WERI-Rb-1 (cell line): ENCODE results near the gene RASL10B.

Source experiments
- DNase-seq: peaks from one replicate; pipeline ENCODE4 v3.0.0-alpha.2; 2020
- H3K27ac ChIP-seq: fragments of 250-450 bp; sonication (Bioruptor Pico); 2 replicates; pipeline ENCODE4 v1.5.1; 2020; ENCODE audit warnings: mild to moderate bottlenecking, moderate library complexity
- H3K27me3 ChIP-seq: fragments of 250-450 bp; sonication (Bioruptor Pico); 2 replicates; pipeline ENCODE4 v1.5.1; 2021; ENCODE audit warnings: mild to moderate bottlenecking, low read depth, moderate library complexity; ENCODE audit not compliant: insufficient read depth, severe bottlenecking
- H3K36me3 ChIP-seq: fragments of 250-450 bp; sonication (Bioruptor Pico); 2 replicates; pipeline ENCODE4 v1.5.1; 2020; ENCODE audit warnings: mild to moderate bottlenecking, moderate library complexity
- H3K4me3 ChIP-seq: 2 replicates; pipeline ENCODE4 v1.5.1; 2011; ENCODE audit warnings: low read depth, mild to moderate bottlenecking, control low read depth, low read length
- H3K9me3 ChIP-seq: fragments of 250-450 bp; sonication (Bioruptor Pico); 2 replicates; pipeline ENCODE4 v1.5.1; 2021; ENCODE audit warnings: mild to moderate bottlenecking, moderate library complexity; ENCODE audit not compliant: severe bottlenecking
- TF ChIP-seq, protein P1 (sequence below): IDR thresholded peaks from 2 replicates; pipeline ENCODE4 v1.5.1; 2011; ENCODE audit warnings: low read depth, mild to moderate bottlenecking, control low read depth, inconsistent platforms, low read length

RASL10B gene

GRCh38 chr17:35752945-35753764 is 21.7 kb downstream of the RASL10B start, which contains the start of gene GAS2L2:
Gene GAS2L2 (minus strand): TSS chr17:35753239. CDS start chr17:35752850, 389 bp downstream.
- DNase-seq: no peak
- TF ChIP-seq, protein P1, sequence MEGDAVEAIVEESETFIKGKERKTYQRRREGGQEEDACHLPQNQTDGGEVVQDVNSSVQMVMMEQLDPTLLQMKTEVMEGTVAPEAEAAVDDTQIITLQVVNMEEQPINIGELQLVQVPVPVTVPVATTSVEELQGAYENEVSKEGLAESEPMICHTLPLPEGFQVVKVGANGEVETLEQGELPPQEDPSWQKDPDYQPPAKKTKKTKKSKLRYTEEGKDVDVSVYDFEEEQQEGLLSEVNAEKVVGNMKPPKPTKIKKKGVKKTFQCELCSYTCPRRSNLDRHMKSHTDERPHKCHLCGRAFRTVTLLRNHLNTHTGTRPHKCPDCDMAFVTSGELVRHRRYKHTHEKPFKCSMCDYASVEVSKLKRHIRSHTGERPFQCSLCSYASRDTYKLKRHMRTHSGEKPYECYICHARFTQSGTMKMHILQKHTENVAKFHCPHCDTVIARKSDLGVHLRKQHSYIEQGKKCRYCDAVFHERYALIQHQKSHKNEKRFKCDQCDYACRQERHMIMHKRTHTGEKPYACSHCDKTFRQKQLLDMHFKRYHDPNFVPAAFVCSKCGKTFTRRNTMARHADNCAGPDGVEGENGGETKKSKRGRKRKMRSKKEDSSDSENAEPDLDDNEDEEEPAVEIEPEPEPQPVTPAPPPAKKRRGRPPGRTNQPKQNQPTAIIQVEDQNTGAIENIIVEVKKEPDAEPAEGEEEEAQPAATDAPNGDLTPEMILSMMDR: no peak

GRCh38 chr17:35757243-35757642 is 25.8 kb downstream of the RASL10B start:
- Histone ChIP-seq H3K9me3 (no peaks in the 10 kb centered on the region), H3K27me3 (no peaks in the 10 kb centered on the region), H3K4me3 (no peak overlapping the region), H3K36me3 (no peaks in the 10 kb centered on the region), H3K27ac (no peak overlapping the region)
- DNase-seq: no peak
- TF ChIP-seq, protein P1: no peak

More at GRCh38 chr17:35752945-35753764, 21.7 kb downstream of the RASL10B start, which contains the start of gene GAS2L2:
- Histone ChIP-seq H3K36me3 (no peaks in the 10 kb centered on the region), H3K27ac (no peak within 1 kb of the TSS), H3K9me3 (no peaks in the 10 kb centered on the region), H3K27me3 (no peaks in the 10 kb centered on the region), H3K4me3 (no peak within 1 kb of the TSS)

DNA sequence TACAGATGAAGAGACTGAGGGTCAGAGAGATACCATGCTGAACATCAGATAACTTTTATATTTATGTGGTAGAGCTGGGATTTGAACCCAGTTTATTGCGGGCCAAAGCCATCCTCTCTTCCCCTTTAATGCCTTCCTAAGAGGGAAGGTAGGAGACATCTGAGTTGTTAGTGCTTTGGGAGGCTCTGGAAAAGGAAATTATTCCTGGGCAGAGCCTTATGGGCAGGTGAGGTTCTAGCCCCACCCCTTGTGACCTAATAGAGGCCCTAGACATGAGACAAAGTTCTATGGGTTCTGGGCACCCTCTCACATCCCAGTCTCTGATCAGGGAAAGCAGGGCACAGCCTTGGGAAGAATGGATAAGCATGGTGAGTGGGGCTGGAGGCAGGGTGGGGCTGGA is 29.1 kb downstream of the RASL10B start, which contains the start of gene C17orf50:
Gene C17orf50 (plus strand): TSS at position 301 of the 400 bp plus-strand sequence. CDS start 55 bp downstream, at position 356.
- Histone ChIP-seq H3K9me3 (no peaks in the 10 kb centered on the region), H3K4me3 (no peak within 1 kb of the TSS), H3K27me3 (no peaks in the 10 kb centered on the region), H3K36me3 (no peaks in the 10 kb centered on the region), H3K27ac (no peak within 1 kb of the TSS)
- no peak for DNase-seq
- TF ChIP-seq, protein P1: no peak

DNA sequence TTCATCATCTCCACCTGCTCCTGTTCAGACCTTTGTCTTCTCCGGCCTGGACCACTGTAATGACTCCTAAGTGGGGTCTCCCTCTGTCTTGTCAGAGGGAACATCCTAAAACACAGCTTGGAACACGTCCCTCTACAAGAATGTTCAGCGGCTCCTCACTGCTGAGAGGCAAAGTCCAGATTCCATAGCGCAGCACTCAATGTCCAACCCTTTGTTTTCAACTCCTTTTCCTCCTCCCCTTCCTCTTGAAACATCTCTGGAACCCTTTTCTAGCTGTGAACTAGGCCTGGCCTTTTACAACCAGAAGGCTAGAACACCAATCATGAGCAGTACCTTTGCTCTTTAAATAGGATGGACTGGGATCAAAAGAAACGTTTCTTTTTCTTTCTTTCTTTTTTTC is 30.2 kb downstream of the RASL10B start:
- DNase-seq: no peak
- Histone ChIP-seq H3K27me3 (no peaks in the 10 kb centered on the region), H3K4me3 (no peak overlapping the region), H3K9me3 (no peaks in the 10 kb centered on the region), H3K36me3 (no peaks in the 10 kb centered on the region), H3K27ac (no peak overlapping the region)
- TF ChIP-seq, protein P1: no peak

DNA sequence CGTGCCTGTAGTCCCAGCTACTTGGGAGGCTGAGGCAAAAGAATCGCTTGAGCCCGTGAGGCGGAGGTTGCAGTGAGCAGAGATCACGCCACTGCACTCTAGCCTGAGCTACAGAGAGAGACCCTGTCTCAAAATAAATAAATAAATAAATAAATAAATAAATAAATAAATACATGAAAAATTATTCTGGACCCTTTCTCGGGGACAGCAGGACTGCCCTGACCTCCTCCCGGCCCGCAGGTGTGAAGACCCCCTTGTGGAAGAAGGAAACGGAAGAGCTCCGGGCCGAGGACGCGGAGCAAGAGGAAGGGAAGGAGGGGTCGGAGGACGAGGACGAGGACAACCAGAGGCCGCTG is 32.3 kb downstream of the RASL10B start:
- no peak overlapping the region for H3K27ac ChIP-seq
- TF ChIP-seq, protein P1: no peak
- H3K4me3 ChIP-seq: peak overlapping the region; percentile 77
- no peaks in the 10 kb centered on the region for H3K9me3 ChIP-seq
- H3K27me3 ChIP-seq: no peaks in the 10 kb centered on the region
- no peak for DNase-seq
- H3K36me3 ChIP-seq: no peaks in the 10 kb centered on the region
